WTC11 (cell line): ENCODE data around the gene CBX2. TPM values are rescaled to one million over a fixed set of nuclear protein-coding genes. Genes with fewer than 3 reads are reported as not detected.

Experiments
- ATAC-seq: fragments of 200-7000 bp; cut with Tn5 transposase; 2 replicates; pipeline ENCODE4 v1.10.0; 2021; ENCODE audit warnings: mild to moderate bottlenecking, moderate library complexity
- CTCF ChIA-PET: fragments of 300-600 bp; sonication (Branson Sonifier 250); formaldehyde crosslinking; loops from one replicate; lab custom pipeline; 2021; ENCODE audit warnings: antibody characterized with exemption; lab: Charles Lee
- POLR2A ChIA-PET: fragments of 350-600 bp; sonication (Branson Sonifier 250); formaldehyde crosslinking; loops from one replicate; lab custom pipeline; 2021; ENCODE audit warnings: antibody characterized with exemption; lab: Charles Lee
- DNase-seq: peaks from one replicate; pipeline ENCODE4 v3.0.0; 2021; ENCODE audit warnings: low spot score
- H3K27ac Mint-ChIP-seq: 2 replicates; pipeline ENCODE4 v1.8.0; 2021; ENCODE audit warnings: mixed read lengths
- H3K27me3 Mint-ChIP-seq: 2 replicates; pipeline ENCODE4 v1.8.0; 2021; ENCODE audit warnings: low read depth, mild to moderate bottlenecking, moderate library complexity, mixed read lengths
- H3K36me3 Mint-ChIP-seq: 2 replicates; pipeline ENCODE4 v1.8.0; 2021; ENCODE audit warnings: mixed read lengths
- H3K4me1 Mint-ChIP-seq: 2 replicates; pipeline ENCODE4 v1.8.0; 2022; ENCODE audit warnings: mixed read lengths
- H3K4me3 Mint-ChIP-seq: 2 replicates; pipeline ENCODE4 v1.8.0; 2021; ENCODE audit warnings: mild to moderate bottlenecking, moderate library complexity, mixed read lengths
- H3K9me3 Mint-ChIP-seq: 2 replicates; pipeline ENCODE4 v1.8.0; 2021; ENCODE audit warnings: mixed read lengths
- CBFB ChIP-seq: sonication (generic); formaldehyde crosslinking; IDR thresholded peaks from 2 replicates; pipeline ENCODE4 v1.8.1; 2022; ENCODE audit warnings: mild to moderate bottlenecking, low read depth, missing genetic modification reagents
- EMX1 ChIP-seq: fragments of 250-450 bp; sonication (Bioruptor Pico); IDR thresholded peaks from 2 replicates; pipeline ENCODE4 v1.8.0; 2021; ENCODE audit warnings: mild to moderate bottlenecking
- FOXP1 ChIP-seq: sonication (generic); formaldehyde crosslinking; IDR thresholded peaks from 2 replicates; pipeline ENCODE4 v1.8.0; 2022; ENCODE audit warnings: missing genetic modification reagents, mild to moderate bottlenecking, moderate library complexity, borderline replicate concordance
- NR3C1 ChIP-seq: sonication (generic); formaldehyde crosslinking; conservative IDR thresholded peaks from 2 replicates; pipeline ENCODE4 v1.8.1; 2023; ENCODE audit warnings: low read depth, mild to moderate bottlenecking, missing genetic modification reagents
- OVOL2 ChIP-seq: fragments of 250-450 bp; sonication (Bioruptor Pico); IDR thresholded peaks from 2 replicates; pipeline ENCODE4 v1.9.0; 2021; ENCODE audit warnings: mild to moderate bottlenecking, borderline replicate concordance
- TCF7 ChIP-seq: sonication (generic); formaldehyde crosslinking; IDR thresholded peaks from 2 replicates; pipeline ENCODE4 v1.8.0; 2022; ENCODE audit warnings: mild to moderate bottlenecking, low read depth, missing genetic modification reagents, moderate library complexity
- TEAD1 ChIP-seq: sonication (generic); formaldehyde crosslinking; IDR thresholded peaks from 2 replicates; pipeline ENCODE4 v1.8.0; 2022; ENCODE audit warnings: mild to moderate bottlenecking, missing genetic modification reagents
- ZNF138 ChIP-seq: sonication (generic); formaldehyde crosslinking; conservative IDR thresholded peaks from 2 replicates; pipeline ENCODE4 v1.8.1; 2022; ENCODE audit warnings: mild to moderate bottlenecking, moderate library complexity, missing genetic modification reagents
- ZNF219 ChIP-seq: sonication (generic); formaldehyde crosslinking; IDR thresholded peaks from 2 replicates; pipeline ENCODE4 v1.8.0; 2023; ENCODE audit warnings: missing genetic modification reagents, mild to moderate bottlenecking, borderline replicate concordance
- ZNF263 ChIP-seq: sonication (generic); formaldehyde crosslinking; IDR thresholded peaks from 2 replicates; pipeline ENCODE4 v1.8.1; 2022; ENCODE audit warnings: low read depth, mild to moderate bottlenecking, moderate library complexity, missing genetic modification reagents
- total RNA-seq: library from RNA; stranded (reverse); gene quantifications from 3 replicates; pipeline ENCODE4 v1.2.3, GENCODE V29; 2021
- TF ChIP-seq, protein P1 (sequence below): sonication (generic); formaldehyde crosslinking; IDR thresholded peaks from 2 replicates; pipeline ENCODE4 v1.8.1; 2022; ENCODE audit warnings: low read depth, mild to moderate bottlenecking, moderate library complexity, missing genetic modification reagents, borderline replicate concordance
- TF ChIP-seq, protein P2 (sequence below): sonication (generic); formaldehyde crosslinking; IDR thresholded peaks from 2 replicates; pipeline ENCODE4 v1.8.1; 2022; ENCODE audit warnings: mild to moderate bottlenecking, moderate library complexity, missing genetic modification reagents
- TF ChIP-seq, protein P3 (sequence below): sonication (generic); formaldehyde crosslinking; IDR thresholded peaks from 2 replicates; pipeline ENCODE4 v1.8.0; 2023; ENCODE audit warnings: missing genetic modification reagents
- TF ChIP-seq, protein P4 (sequence below): fragments of 200-600 bp; IDR thresholded peaks from 2 replicates; pipeline ENCODE4 v1.8.0; 2022; ENCODE audit warnings: antibody characterized with exemption
- TF ChIP-seq, protein P5 (sequence below): sonication (generic); formaldehyde crosslinking; IDR thresholded peaks from 2 replicates; pipeline ENCODE4 v1.8.1; 2023; ENCODE audit warnings: mild to moderate bottlenecking, missing genetic modification reagents
- TF ChIP-seq, protein P6 (sequence below): fragments of 250-450 bp; sonication (Bioruptor Pico); IDR thresholded peaks from 2 replicates; pipeline ENCODE4 v2.1.2; 2022; ENCODE audit warnings: mild to moderate bottlenecking, moderate library complexity
- TF ChIP-seq, protein P7 (sequence below): fragments of 250-450 bp; sonication (Bioruptor Pico); IDR thresholded peaks from 2 replicates; pipeline ENCODE4 v1.9.0; 2021; ENCODE audit warnings: mild to moderate bottlenecking, borderline replicate concordance
- TF ChIP-seq, protein P8 (sequence below): sonication (generic); formaldehyde crosslinking; IDR thresholded peaks from 2 replicates; pipeline ENCODE4 v1.8.0; 2022; ENCODE audit warnings: mild to moderate bottlenecking, missing genetic modification reagents

CBX2 gene
- total RNA-seq, 1 experiment from 2014 or later, result 85.5 TPM

DNA sequence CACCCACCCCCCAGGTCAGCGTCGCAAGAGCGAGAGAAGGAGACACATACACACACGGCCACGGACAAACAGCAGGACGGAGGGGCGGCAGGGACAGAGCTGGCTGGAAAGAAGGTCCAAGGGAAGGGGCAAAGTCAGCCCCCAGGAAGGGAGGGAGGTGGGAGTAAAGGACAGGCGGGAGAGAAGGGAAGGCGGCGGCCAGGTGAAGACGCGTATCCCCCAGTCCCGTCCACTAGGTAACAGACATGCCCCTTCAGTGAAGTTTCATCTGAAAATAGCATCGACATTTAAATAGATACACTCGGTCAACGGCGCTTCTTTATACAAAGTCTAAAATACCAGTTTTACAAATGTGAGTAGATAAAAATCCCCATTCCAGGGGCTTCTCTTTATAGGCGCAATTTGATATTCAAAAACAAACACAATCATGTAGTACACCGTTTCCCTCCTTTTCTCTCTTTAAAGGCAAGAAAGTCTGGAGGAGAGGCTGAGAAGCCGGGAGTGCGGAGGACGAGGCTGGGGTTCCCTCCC lies 14.5 kb downstream of the CBX2 start:
- TF ChIP-seq, protein P1, sequence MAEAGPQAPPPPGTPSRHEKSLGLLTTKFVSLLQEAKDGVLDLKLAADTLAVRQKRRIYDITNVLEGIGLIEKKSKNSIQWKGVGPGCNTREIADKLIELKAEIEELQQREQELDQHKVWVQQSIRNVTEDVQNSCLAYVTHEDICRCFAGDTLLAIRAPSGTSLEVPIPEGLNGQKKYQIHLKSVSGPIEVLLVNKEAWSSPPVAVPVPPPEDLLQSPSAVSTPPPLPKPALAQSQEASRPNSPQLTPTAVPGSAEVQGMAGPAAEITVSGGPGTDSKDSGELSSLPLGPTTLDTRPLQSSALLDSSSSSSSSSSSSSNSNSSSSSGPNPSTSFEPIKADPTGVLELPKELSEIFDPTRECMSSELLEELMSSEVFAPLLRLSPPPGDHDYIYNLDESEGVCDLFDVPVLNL (CRISPR knock-in tag), result no peak
- no peak for TF ChIP-seq TCF7
- TF ChIP-seq OVOL2, result no peak
- no peak for TF ChIP-seq TEAD1 (CRISPR knock-in tag)
- TF ChIP-seq FOXP1 (CRISPR knock-in tag), result no peak
- TF ChIP-seq, protein P2, sequence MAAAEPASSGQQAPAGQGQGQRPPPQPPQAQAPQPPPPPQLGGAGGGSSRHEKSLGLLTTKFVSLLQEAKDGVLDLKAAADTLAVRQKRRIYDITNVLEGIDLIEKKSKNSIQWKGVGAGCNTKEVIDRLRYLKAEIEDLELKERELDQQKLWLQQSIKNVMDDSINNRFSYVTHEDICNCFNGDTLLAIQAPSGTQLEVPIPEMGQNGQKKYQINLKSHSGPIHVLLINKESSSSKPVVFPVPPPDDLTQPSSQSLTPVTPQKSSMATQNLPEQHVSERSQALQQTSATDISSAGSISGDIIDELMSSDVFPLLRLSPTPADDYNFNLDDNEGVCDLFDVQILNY (CRISPR knock-in tag), result no peak
- TF ChIP-seq, protein P3, sequence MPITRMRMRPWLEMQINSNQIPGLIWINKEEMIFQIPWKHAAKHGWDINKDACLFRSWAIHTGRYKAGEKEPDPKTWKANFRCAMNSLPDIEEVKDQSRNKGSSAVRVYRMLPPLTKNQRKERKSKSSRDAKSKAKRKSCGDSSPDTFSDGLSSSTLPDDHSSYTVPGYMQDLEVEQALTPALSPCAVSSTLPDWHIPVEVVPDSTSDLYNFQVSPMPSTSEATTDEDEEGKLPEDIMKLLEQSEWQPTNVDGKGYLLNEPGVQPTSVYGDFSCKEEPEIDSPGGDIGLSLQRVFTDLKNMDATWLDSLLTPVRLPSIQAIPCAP (CRISPR knock-in tag), result no peak
- TF ChIP-seq EMX1, result no peak
- TF ChIP-seq ZNF138, result no peak
- TF ChIP-seq CBFB (CRISPR knock-in tag), result no peak
- TF ChIP-seq, protein P4, sequence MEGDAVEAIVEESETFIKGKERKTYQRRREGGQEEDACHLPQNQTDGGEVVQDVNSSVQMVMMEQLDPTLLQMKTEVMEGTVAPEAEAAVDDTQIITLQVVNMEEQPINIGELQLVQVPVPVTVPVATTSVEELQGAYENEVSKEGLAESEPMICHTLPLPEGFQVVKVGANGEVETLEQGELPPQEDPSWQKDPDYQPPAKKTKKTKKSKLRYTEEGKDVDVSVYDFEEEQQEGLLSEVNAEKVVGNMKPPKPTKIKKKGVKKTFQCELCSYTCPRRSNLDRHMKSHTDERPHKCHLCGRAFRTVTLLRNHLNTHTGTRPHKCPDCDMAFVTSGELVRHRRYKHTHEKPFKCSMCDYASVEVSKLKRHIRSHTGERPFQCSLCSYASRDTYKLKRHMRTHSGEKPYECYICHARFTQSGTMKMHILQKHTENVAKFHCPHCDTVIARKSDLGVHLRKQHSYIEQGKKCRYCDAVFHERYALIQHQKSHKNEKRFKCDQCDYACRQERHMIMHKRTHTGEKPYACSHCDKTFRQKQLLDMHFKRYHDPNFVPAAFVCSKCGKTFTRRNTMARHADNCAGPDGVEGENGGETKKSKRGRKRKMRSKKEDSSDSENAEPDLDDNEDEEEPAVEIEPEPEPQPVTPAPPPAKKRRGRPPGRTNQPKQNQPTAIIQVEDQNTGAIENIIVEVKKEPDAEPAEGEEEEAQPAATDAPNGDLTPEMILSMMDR, result no peak
- no peak for TF ChIP-seq ZNF263 (CRISPR knock-in tag)
- no peak for TF ChIP-seq ZNF219 (CRISPR knock-in tag)
- TF ChIP-seq, protein P5, sequence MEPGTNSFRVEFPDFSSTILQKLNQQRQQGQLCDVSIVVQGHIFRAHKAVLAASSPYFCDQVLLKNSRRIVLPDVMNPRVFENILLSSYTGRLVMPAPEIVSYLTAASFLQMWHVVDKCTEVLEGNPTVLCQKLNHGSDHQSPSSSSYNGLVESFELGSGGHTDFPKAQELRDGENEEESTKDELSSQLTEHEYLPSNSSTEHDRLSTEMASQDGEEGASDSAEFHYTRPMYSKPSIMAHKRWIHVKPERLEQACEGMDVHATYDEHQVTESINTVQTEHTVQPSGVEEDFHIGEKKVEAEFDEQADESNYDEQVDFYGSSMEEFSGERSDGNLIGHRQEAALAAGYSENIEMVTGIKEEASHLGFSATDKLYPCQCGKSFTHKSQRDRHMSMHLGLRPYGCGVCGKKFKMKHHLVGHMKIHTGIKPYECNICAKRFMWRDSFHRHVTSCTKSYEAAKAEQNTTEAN (CRISPR knock-in tag), result no peak
- TF ChIP-seq NR3C1, result no peak
- TF ChIP-seq, protein P6, sequence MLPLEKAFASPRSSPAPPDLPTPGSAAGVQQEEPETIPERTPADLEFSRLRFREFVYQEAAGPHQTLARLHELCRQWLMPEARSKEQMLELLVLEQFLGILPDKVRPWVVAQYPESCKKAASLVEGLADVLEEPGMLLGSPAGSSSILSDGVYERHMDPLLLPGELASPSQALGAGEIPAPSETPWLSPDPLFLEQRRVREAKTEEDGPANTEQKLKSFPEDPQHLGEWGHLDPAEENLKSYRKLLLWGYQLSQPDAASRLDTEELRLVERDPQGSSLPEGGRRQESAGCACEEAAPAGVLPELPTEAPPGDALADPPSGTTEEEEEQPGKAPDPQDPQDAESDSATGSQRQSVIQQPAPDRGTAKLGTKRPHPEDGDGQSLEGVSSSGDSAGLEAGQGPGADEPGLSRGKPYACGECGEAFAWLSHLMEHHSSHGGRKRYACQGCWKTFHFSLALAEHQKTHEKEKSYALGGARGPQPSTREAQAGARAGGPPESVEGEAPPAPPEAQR (CRISPR knock-in tag), result no peak
- TF ChIP-seq, protein P7, sequence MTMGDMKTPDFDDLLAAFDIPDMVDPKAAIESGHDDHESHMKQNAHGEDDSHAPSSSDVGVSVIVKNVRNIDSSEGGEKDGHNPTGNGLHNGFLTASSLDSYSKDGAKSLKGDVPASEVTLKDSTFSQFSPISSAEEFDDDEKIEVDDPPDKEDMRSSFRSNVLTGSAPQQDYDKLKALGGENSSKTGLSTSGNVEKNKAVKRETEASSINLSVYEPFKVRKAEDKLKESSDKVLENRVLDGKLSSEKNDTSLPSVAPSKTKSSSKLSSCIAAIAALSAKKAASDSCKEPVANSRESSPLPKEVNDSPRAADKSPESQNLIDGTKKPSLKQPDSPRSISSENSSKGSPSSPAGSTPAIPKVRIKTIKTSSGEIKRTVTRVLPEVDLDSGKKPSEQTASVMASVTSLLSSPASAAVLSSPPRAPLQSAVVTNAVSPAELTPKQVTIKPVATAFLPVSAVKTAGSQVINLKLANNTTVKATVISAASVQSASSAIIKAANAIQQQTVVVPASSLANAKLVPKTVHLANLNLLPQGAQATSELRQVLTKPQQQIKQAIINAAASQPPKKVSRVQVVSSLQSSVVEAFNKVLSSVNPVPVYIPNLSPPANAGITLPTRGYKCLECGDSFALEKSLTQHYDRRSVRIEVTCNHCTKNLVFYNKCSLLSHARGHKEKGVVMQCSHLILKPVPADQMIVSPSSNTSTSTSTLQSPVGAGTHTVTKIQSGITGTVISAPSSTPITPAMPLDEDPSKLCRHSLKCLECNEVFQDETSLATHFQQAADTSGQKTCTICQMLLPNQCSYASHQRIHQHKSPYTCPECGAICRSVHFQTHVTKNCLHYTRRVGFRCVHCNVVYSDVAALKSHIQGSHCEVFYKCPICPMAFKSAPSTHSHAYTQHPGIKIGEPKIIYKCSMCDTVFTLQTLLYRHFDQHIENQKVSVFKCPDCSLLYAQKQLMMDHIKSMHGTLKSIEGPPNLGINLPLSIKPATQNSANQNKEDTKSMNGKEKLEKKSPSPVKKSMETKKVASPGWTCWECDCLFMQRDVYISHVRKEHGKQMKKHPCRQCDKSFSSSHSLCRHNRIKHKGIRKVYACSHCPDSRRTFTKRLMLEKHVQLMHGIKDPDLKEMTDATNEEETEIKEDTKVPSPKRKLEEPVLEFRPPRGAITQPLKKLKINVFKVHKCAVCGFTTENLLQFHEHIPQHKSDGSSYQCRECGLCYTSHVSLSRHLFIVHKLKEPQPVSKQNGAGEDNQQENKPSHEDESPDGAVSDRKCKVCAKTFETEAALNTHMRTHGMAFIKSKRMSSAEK (CRISPR knock-in tag), result no peak
- TF ChIP-seq, protein P8, sequence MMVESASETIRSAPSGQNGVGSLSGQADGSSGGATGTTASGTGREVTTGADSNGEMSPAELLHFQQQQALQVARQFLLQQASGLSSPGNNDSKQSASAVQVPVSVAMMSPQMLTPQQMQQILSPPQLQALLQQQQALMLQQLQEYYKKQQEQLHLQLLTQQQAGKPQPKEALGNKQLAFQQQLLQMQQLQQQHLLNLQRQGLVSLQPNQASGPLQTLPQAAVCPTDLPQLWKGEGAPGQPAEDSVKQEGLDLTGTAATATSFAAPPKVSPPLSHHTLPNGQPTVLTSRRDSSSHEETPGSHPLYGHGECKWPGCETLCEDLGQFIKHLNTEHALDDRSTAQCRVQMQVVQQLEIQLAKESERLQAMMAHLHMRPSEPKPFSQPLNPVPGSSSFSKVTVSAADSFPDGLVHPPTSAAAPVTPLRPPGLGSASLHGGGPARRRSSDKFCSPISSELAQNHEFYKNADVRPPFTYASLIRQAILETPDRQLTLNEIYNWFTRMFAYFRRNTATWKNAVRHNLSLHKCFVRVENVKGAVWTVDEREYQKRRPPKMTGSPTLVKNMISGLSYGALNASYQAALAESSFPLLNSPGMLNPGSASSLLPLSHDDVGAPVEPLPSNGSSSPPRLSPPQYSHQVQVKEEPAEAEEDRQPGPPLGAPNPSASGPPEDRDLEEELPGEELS (CRISPR knock-in tag), result no peak
- no peaks in the 10 kb centered on the region for H3K36me3 Mint-ChIP-seq
- H3K27ac Mint-ChIP-seq, result no peak overlapping the region
- H3K27me3 Mint-ChIP-seq, result peaks cover 94% of the 10 kb centered on the region
- ATAC-seq (no peak), DNase-seq (peak; percentile 42)
- no peaks in the 10 kb centered on the region for H3K9me3 Mint-ChIP-seq
- ChIA-PET POLR2A (no interaction called here), CTCF (interaction anchor here (1.0 to 3.5 kb wide), 6 partner anchors 16 to 52 kb away, joined by 3 to 23 read pairs (median 12); partner anchors contain the start of gene CBX4)
- H3K4me1 Mint-ChIP-seq, result peaks cover 43% of the 10 kb centered on the region
- H3K4me3 Mint-ChIP-seq, result peak overlapping the region; percentile 51
